Fibroblast of lung (primary cell): ENCODE data around the gene MYOM1.

ENCODE experiments used
- EZH2 ChIP-seq: IDR thresholded peaks from 2 replicates; pipeline ENCODE4 v1.5.1; 2012; ENCODE audit warnings: low read length, control low read depth, mild to moderate bottlenecking; ENCODE audit errors: missing control alignments
- TF ChIP-seq, protein P1 (sequence below), 2 donors: IDR thresholded peaks in 1 of 2; conservative IDR thresholded peaks in 1 of 2; 1 replicate in 1 of 2; 2 replicates in 1 of 2; pipeline ENCODE4 v1.5.1; 2011 to 2012; ENCODE audit warnings: low read length in 2 of 2, control low read depth in 1 of 2, inconsistent platforms in 1 of 2, low read depth in 1 of 2, mild to moderate bottlenecking in 1 of 2

- TF ChIP-seq, protein P1, sequence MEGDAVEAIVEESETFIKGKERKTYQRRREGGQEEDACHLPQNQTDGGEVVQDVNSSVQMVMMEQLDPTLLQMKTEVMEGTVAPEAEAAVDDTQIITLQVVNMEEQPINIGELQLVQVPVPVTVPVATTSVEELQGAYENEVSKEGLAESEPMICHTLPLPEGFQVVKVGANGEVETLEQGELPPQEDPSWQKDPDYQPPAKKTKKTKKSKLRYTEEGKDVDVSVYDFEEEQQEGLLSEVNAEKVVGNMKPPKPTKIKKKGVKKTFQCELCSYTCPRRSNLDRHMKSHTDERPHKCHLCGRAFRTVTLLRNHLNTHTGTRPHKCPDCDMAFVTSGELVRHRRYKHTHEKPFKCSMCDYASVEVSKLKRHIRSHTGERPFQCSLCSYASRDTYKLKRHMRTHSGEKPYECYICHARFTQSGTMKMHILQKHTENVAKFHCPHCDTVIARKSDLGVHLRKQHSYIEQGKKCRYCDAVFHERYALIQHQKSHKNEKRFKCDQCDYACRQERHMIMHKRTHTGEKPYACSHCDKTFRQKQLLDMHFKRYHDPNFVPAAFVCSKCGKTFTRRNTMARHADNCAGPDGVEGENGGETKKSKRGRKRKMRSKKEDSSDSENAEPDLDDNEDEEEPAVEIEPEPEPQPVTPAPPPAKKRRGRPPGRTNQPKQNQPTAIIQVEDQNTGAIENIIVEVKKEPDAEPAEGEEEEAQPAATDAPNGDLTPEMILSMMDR (conservative IDR thresholded peaks at IDR 0.05 in 1 of 2, IDR thresholded peaks at IDR 0.05 in 1 of 2; ENCODE audit: low read depth in 1 of 2, low read length in 2 of 2), result no peak
- TF ChIP-seq EZH2, result no peak
These were observed 161.2 kb downstream of the MYOM1 start for GRCh38 chr18:3058328-3059191.
